Bronchial smooth muscle cell (primary cell): Measurements from ENCODE around the gene TDO2. TPM values are rescaled to one million over a fixed set of nuclear protein-coding genes. Genes with fewer than 3 reads are reported as not detected.

ENCODE experiments used
- total RNA-seq: library from RNA; depleted of rRNA; stranded (reverse); fragments of >200 nt; gene quantifications from 2 replicates; pipeline ENCODE4 v1.2.1, GENCODE V29; 2014

The TDO2 gene
- total RNA-seq: 2.0 and 9.3 TPM in 2 replicates

GRCh38 chr4:155903453-155903852 is at the start of gene TDO2:
TDO2 (plus strand) TSS chr4:155903696; CDS start chr4:155903759, 63 bp downstream.

GRCh38 chr4:155866177-155866576 is 37.3 kb upstream of the TDO2 start, which contains the start of gene ASIC5:
ASIC5 (minus strand) TSS chr4:155866277; CDS start chr4:155866226, 51 bp downstream.

GRCh38 chr4:155953151-155954117 is 49.9 kb downstream of the TDO2 start, which contains the start of gene CTSO:
CTSO (minus strand) TSS chr4:155953866; CDS start chr4:155953847, 19 bp downstream.

Other genes starting within 250 kb of the TDO2 start
- gene GUCY1A1, start 236.8 kb upstream of the TDO2 start, total RNA-seq: 4.5 and 8.5 TPM in 2 replicates
- 39.1 and 46.3 TPM in 2 replicates for gene GUCY1B1, start 144.7 kb upstream of the TDO2 start, total RNA-seq
- gene ASIC5, start 37.4 kb upstream of the TDO2 start, total RNA-seq: not detected in 2 replicates
- gene CTSO, start 50.2 kb downstream of the TDO2 start, total RNA-seq: 20.3 and 31.8 TPM in 2 replicates